ENCODE results near the gene ARL14EP. TPM values are rescaled to one million over a fixed set of nuclear protein-coding genes. Genes with fewer than 3 reads are reported as not detected.

The ARL14EP gene
- total RNA-seq, 1 experiment from 2014 or later: 25.3 TPM

DNA sequence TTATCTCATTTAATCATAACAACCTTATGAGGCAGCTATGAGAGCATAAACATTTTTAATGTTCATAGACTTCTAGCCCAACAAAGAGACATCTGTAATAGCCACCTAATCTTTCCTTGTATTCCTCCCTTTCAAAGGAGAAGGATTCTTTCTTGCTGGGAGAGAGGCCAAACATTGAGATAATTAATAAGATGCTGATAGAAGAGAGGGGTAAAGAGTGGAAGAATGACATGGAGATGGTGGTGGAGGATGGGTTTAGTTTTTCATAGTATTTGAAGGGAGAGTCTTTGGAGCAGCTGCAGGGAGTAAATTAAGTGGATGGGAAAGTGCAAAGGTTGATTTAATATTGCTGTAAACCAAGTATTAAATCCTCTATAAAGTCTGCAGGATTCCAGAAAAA, 57.9 kb downstream of the ARL14EP start:
- Histone ChIP-seq H3K27me3 (ENCODE audit: insufficient read depth, low read length) (peaks cover 52% of the 10 kb centered on the region), H2AFZ (ENCODE audit: low read depth, low read length, poor library complexity, severe bottlenecking) (no peak overlapping the region), H3K4me3 (replicated peaks in 1 of 2; ENCODE audit: low read depth in 1 of 2, low read length in 2 of 2) (no peak overlapping the region), H3K27ac (ENCODE audit: low read depth, low read length) (no peak overlapping the region), H3K9me2 (ENCODE audit: insufficient read depth) (no peaks in the 10 kb centered on the region), H3K4me1 (ENCODE audit: control insufficient read depth in 1 of 2, insufficient read depth in 2 of 2, low read length in 2 of 2) (no peaks in the 10 kb centered on the region), H3K36me3 (ENCODE audit: control insufficient read depth in 1 of 2, insufficient read depth in 2 of 2, low read length in 2 of 2) (no peaks in the 10 kb centered on the region), H3K4me2 (ENCODE audit: low read length) (no peak overlapping the region), H3K9ac (ENCODE audit: low read length) (no peak overlapping the region), H3K9me3 (ENCODE audit: control insufficient read depth in 1 of 2, insufficient read depth in 1 of 2, low read depth in 1 of 2, low read length in 2 of 2) (no peaks in the 10 kb centered on the region), H3K79me2 (ENCODE audit: insufficient read depth, low read length) (no peaks in the 10 kb centered on the region), H4K20me1 (ENCODE audit: insufficient read depth) (no peaks in the 10 kb centered on the region; the same call in 1 of the 2 replicates)
- intact Hi-C loops (cut with micrococcal nuclease): no loop called here
- CTCF ChIA-PET: no interaction called here
- no peak for ATAC-seq
- POLR2A ChIA-PET: no interaction called here
- TF ChIP-seq SRF (IDR thresholded peaks at IDR 0.05; ENCODE audit: low read depth) (no peak), EZH2 (IDR thresholded peaks at IDR 0.05) (no peak), RAD21 (IDR thresholded peaks at IDR 0.05; ENCODE audit: low read depth) (no peak), POLR2A (IDR thresholded peaks at IDR 0.05; ENCODE audit: borderline replicate concordance, extremely low read depth, insufficient read depth, insufficient read length) (no peak), SP1 (IDR thresholded peaks at IDR 0.05; ENCODE audit: low read depth) (no peak), SIN3A (IDR thresholded peaks at IDR 0.05; ENCODE audit: low read depth) (no peak), EGR1 (IDR thresholded peaks at IDR 0.05; ENCODE audit: low read depth) (no peak), CEBPB (IDR thresholded peaks at IDR 0.05; ENCODE audit: low read depth) (no peak), JUND (IDR thresholded peaks at IDR 0.05) (no peak), CBX3 (IDR thresholded peaks at IDR 0.05; ENCODE audit: low read depth) (no peak), EZH2phosphoT487 (IDR thresholded peaks at IDR 0.05; ENCODE audit: borderline replicate concordance) (no peak)
- TF ChIP-seq, protein P1, sequence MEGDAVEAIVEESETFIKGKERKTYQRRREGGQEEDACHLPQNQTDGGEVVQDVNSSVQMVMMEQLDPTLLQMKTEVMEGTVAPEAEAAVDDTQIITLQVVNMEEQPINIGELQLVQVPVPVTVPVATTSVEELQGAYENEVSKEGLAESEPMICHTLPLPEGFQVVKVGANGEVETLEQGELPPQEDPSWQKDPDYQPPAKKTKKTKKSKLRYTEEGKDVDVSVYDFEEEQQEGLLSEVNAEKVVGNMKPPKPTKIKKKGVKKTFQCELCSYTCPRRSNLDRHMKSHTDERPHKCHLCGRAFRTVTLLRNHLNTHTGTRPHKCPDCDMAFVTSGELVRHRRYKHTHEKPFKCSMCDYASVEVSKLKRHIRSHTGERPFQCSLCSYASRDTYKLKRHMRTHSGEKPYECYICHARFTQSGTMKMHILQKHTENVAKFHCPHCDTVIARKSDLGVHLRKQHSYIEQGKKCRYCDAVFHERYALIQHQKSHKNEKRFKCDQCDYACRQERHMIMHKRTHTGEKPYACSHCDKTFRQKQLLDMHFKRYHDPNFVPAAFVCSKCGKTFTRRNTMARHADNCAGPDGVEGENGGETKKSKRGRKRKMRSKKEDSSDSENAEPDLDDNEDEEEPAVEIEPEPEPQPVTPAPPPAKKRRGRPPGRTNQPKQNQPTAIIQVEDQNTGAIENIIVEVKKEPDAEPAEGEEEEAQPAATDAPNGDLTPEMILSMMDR (IDR thresholded peaks at IDR 0.05 in 2 of 3, conservative IDR thresholded peaks at IDR 0.05 in 1 of 3; ENCODE audit: borderline replicate concordance in 1 of 3, insufficient read depth in 1 of 3, low read depth in 2 of 3, low read length in 2 of 3): no peak
- TF ChIP-seq, protein P2, sequence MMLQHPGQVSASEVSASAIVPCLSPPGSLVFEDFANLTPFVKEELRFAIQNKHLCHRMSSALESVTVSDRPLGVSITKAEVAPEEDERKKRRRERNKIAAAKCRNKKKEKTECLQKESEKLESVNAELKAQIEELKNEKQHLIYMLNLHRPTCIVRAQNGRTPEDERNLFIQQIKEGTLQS (IDR thresholded peaks at IDR 0.05): no peak
- DNase-seq (ENCODE audit: low read depth, low spot score): no peak
- RAD21 ChIA-PET (ENCODE audit: low non-redundant PET in 1 of 2, low total read pairs in 2 of 2, uncharacterized antibody in 2 of 2, unreplicated experiment in 2 of 2): no interaction called here
- BruUV-seq (replicated peaks): no TSS peak
